ENCODE data around the gene POLE. TPM values are rescaled to one million over a fixed set of nuclear protein-coding genes. Genes with fewer than 3 reads are reported as not detected.

The POLE gene
- total and polyA plus RNA-seq, 2 donors (not counting 1 experiment from before 2014, with no cell fraction given): 6.2 to 9.6 TPM

- H3K4me3 ChIP-seq (replicated peaks in 1 of 4; ENCODE audit: control extremely low read depth in 1 of 4, insufficient read depth in 1 of 4, low read depth in 3 of 4, low read length in 4 of 4): no peak overlapping the region
- no peak for TF ChIP-seq EZH2 (IDR thresholded peaks at IDR 0.05; ENCODE audit: low read length, missing control alignments)
- TF ChIP-seq, protein P1, sequence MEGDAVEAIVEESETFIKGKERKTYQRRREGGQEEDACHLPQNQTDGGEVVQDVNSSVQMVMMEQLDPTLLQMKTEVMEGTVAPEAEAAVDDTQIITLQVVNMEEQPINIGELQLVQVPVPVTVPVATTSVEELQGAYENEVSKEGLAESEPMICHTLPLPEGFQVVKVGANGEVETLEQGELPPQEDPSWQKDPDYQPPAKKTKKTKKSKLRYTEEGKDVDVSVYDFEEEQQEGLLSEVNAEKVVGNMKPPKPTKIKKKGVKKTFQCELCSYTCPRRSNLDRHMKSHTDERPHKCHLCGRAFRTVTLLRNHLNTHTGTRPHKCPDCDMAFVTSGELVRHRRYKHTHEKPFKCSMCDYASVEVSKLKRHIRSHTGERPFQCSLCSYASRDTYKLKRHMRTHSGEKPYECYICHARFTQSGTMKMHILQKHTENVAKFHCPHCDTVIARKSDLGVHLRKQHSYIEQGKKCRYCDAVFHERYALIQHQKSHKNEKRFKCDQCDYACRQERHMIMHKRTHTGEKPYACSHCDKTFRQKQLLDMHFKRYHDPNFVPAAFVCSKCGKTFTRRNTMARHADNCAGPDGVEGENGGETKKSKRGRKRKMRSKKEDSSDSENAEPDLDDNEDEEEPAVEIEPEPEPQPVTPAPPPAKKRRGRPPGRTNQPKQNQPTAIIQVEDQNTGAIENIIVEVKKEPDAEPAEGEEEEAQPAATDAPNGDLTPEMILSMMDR (conservative IDR thresholded peaks at IDR 0.05 in 1 of 2, IDR thresholded peaks at IDR 0.05 in 1 of 2; ENCODE audit: low read depth in 1 of 2, low read length in 2 of 2): no peak
- no peak for DNase-seq (ENCODE audit: low read depth in 2 of 2)
- H3K27ac ChIP-seq (ENCODE audit: insufficient read depth, low read length): no peak overlapping the region
- no peaks in the 10 kb centered on the region for H4K20me1 ChIP-seq (ENCODE audit: control insufficient read depth, extremely low read depth, insufficient read depth, low read length)
- no peaks in the 10 kb centered on the region for H3K9me3 ChIP-seq (ENCODE audit: control insufficient read depth, insufficient read depth, low read depth, low read length)
- H3K27me3 ChIP-seq (ENCODE audit: control insufficient read depth, insufficient read depth, low read length): no peaks in the 10 kb centered on the region
- H3K36me3 ChIP-seq (ENCODE audit: control insufficient read depth, insufficient read depth, low read length): peaks cover 7% of the 10 kb centered on the region
- H3K9ac ChIP-seq (ENCODE audit: insufficient read depth, low read length): no peak overlapping the region
- no peaks in the 10 kb centered on the region for H3K4me1 ChIP-seq (ENCODE audit: control insufficient read depth, extremely low read depth, insufficient read depth, low read length)
- H2AFZ ChIP-seq (ENCODE audit: low read length): no peak overlapping the region
- H3K79me2 ChIP-seq (ENCODE audit: control insufficient read depth, insufficient read depth, low read length): no peaks in the 10 kb centered on the region
- no peak overlapping the region for H3K4me2 ChIP-seq (ENCODE audit: extremely low read depth, insufficient read depth, low read length)
Observed at GRCh38 chr12:132649226-132649945, 37.8 kb downstream of the POLE start.

DNA sequence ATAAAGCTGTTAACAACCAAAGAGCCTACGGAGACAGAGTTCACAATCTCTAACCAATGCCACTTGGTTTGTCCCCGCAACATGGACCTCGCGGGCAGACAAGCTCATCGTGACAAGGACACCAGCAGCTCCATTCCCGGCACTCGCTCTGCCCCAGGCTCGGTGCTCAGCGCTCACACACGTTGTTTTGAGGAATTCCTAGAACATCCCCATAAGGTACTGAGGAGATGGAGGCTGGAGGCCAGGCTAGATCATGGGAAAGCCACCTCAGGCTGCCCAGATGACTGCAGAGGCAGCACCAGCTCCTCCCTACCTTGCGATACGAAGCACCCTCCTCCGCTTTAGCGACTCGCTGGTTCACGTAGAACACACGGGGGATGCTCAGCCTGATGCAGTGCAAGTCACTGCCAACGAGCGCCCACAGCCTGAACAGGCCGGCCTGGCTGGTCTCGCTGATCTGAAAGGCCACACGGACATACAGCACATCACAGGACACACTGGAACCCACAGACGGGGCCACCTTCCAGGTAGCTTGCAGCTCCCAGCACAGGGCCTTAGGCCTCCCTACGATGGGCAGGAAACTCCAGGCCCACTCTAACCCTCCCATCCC is 38.4 kb downstream of the POLE start:
- no peak for TF ChIP-seq EZH2 (IDR thresholded peaks at IDR 0.05; ENCODE audit: low read length, missing control alignments)
- TF ChIP-seq, protein P1 (conservative IDR thresholded peaks at IDR 0.05 in 1 of 2, IDR thresholded peaks at IDR 0.05 in 1 of 2; ENCODE audit: low read depth in 1 of 2, low read length in 2 of 2): no peak
- H3K36me3 ChIP-seq (ENCODE audit: control insufficient read depth, insufficient read depth, low read length): peaks cover 7% of the 10 kb centered on the region

DNA sequence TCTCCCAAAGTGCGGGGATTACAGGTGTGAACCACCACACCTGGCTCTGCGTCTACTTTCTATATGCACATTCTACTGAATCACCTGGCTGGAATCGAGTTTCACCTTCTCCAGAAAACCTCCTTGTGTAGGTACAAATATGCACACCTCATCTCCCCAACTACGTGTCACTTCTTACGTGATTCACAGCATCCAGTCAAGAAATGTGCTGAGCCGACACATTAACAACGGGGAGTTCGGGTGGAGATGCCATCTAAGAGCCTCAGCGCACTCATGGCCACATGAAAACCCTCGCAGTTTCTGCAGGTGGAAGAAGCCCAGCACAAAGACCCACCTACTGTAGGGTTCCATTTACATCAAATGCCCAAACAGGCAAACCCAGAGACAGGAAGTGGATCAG is 39.3 kb downstream of the POLE start:
- Histone ChIP-seq H2AFZ (ENCODE audit: low read length) (no peak overlapping the region), H3K9me3 (ENCODE audit: control insufficient read depth, insufficient read depth, low read depth, low read length) (no peaks in the 10 kb centered on the region), H3K27me3 (ENCODE audit: control insufficient read depth, insufficient read depth, low read length) (no peaks in the 10 kb centered on the region), H3K79me2 (ENCODE audit: control insufficient read depth, insufficient read depth, low read length) (no peaks in the 10 kb centered on the region), H3K4me1 (ENCODE audit: control insufficient read depth, extremely low read depth, insufficient read depth, low read length) (no peaks in the 10 kb centered on the region), H3K4me3 (replicated peaks in 1 of 4; ENCODE audit: control extremely low read depth in 1 of 4, insufficient read depth in 1 of 4, low read depth in 3 of 4, low read length in 4 of 4) (no peak overlapping the region), H3K36me3 (ENCODE audit: control insufficient read depth, insufficient read depth, low read length) (peaks cover 9% of the 10 kb centered on the region), H3K4me2 (ENCODE audit: extremely low read depth, insufficient read depth, low read length) (no peak overlapping the region), H3K27ac (ENCODE audit: insufficient read depth, low read length) (no peak overlapping the region), H3K9ac (ENCODE audit: insufficient read depth, low read length) (no peak overlapping the region), H4K20me1 (ENCODE audit: control insufficient read depth, extremely low read depth, insufficient read depth, low read length) (no peaks in the 10 kb centered on the region)
- TF ChIP-seq, protein P1 (conservative IDR thresholded peaks at IDR 0.05 in 1 of 2, IDR thresholded peaks at IDR 0.05 in 1 of 2; ENCODE audit: low read depth in 1 of 2, low read length in 2 of 2): no peak
- TF ChIP-seq EZH2 (IDR thresholded peaks at IDR 0.05; ENCODE audit: low read length, missing control alignments): no peak
- no peak for DNase-seq (ENCODE audit: low read depth in 2 of 2)

More for the DNA sequence above, 38.4 kb downstream of the POLE start:
- no peak for DNase-seq (ENCODE audit: low read depth in 2 of 2)
- no peaks in the 10 kb centered on the region for H3K79me2 ChIP-seq (ENCODE audit: control insufficient read depth, insufficient read depth, low read length)
- no peak overlapping the region for H3K27ac ChIP-seq (ENCODE audit: insufficient read depth, low read length)
- H3K4me3 ChIP-seq (replicated peaks in 1 of 4; ENCODE audit: control extremely low read depth in 1 of 4, insufficient read depth in 1 of 4, low read depth in 3 of 4, low read length in 4 of 4): no peak overlapping the region
- H4K20me1 ChIP-seq (ENCODE audit: control insufficient read depth, extremely low read depth, insufficient read depth, low read length): no peaks in the 10 kb centered on the region
- no peak overlapping the region for H3K4me2 ChIP-seq (ENCODE audit: extremely low read depth, insufficient read depth, low read length)
- no peak overlapping the region for H3K9ac ChIP-seq (ENCODE audit: insufficient read depth, low read length)
- H3K4me1 ChIP-seq (ENCODE audit: control insufficient read depth, extremely low read depth, insufficient read depth, low read length): no peaks in the 10 kb centered on the region
- H2AFZ ChIP-seq (ENCODE audit: low read length): no peak overlapping the region
- H3K27me3 ChIP-seq (ENCODE audit: control insufficient read depth, insufficient read depth, low read length): no peaks in the 10 kb centered on the region
- H3K9me3 ChIP-seq (ENCODE audit: control insufficient read depth, insufficient read depth, low read depth, low read length): no peaks in the 10 kb centered on the region

Data from fibroblast of lung (primary cell).